ENCODE data around the gene NOTCH3.

The NOTCH3 gene

GRCh38 chr19:15142313-15142712, 58.5 kb downstream of the NOTCH3 start:
- no peak overlapping the region for H3K4me3 ChIP-seq (ENCODE audit: low read depth, low read length)
- no peak for TF ChIP-seq CTCF (IDR thresholded peaks at IDR 0.05; ENCODE audit: low read depth, low read length)

- TF ChIP-seq CTCF (IDR thresholded peaks at IDR 0.05; ENCODE audit: low read depth, low read length) = no peak
Measured at GRCh38 chr19:15141143-15141542, 59.7 kb downstream of the NOTCH3 start.

GRCh38 chr19:15138427-15138826, 62.4 kb downstream of the NOTCH3 start:
- no peak overlapping the region for H3K4me3 ChIP-seq (ENCODE audit: low read depth, low read length)
- TF ChIP-seq CTCF (IDR thresholded peaks at IDR 0.05; ENCODE audit: low read depth, low read length) = no peak

More at GRCh38 chr19:15141143-15141542, 59.7 kb downstream of the NOTCH3 start:
- H3K4me3 ChIP-seq (ENCODE audit: low read depth, low read length) = no peak overlapping the region

- no peak overlapping the region for H3K4me3 ChIP-seq (ENCODE audit: low read depth, low read length)
- TF ChIP-seq CTCF (IDR thresholded peaks at IDR 0.05; ENCODE audit: low read depth, low read length) = no peak
Measured at GRCh38 chr19:15137777-15138176, 63.0 kb downstream of the NOTCH3 start.

- no peak for TF ChIP-seq CTCF (IDR thresholded peaks at IDR 0.05; ENCODE audit: low read depth, low read length)
- H3K4me3 ChIP-seq (ENCODE audit: low read depth, low read length) = no peak overlapping the region
Measured at GRCh38 chr19:15136234-15136954, 64.4 kb downstream of the NOTCH3 start.

- H3K4me3 ChIP-seq (ENCODE audit: low read depth, low read length) = no peak overlapping the region
- TF ChIP-seq CTCF (IDR thresholded peaks at IDR 0.05; ENCODE audit: low read depth, low read length) = no peak
Measured at GRCh38 chr19:15129856-15130585, 70.8 kb downstream of the NOTCH3 start.

- no peak for TF ChIP-seq CTCF (IDR thresholded peaks at IDR 0.05; ENCODE audit: low read depth, low read length)
- no peak overlapping the region for H3K4me3 ChIP-seq (ENCODE audit: low read depth, low read length)
Measured at GRCh38 chr19:15128162-15128770, 72.5 kb downstream of the NOTCH3 start.
